Stomach (tissue), 4 donors: ENCODE results near the gene SULT1A1.

Experiments
- CTCF ChIP-seq, 7 experiments: fragments of 450-650 bp in 4 of 7; fragments of 200-600 bp in 3 of 7; sonication (generic) in 3 of 7; IDR thresholded peaks; one replicate each; pipeline ENCODE4 v1.5.1; 2016 to 2019; ENCODE audit warnings: antibody characterized with exemption in 7 of 7, control low read depth in 2 of 7, mild to moderate bottlenecking in 1 of 7
- POLR2AphosphoS5 ChIP-seq, 3 donors: sonication (generic); formaldehyde crosslinking; IDR thresholded peaks; one replicate each; pipeline ENCODE4 v1.6.1; 2016; ENCODE audit warnings: antibody characterized with exemption in 3 of 3

- TF ChIP-seq CTCF (IDR thresholded peaks at IDR 0.05) (no peak), POLR2AphosphoS5 (IDR thresholded peaks at IDR 0.05) (no peak)
These were observed 11.8 kb upstream of the SULT1A1 start for GRCh38 chr16:28621481-28622155.
